GM18867 (cell line): ENCODE measurements around the gene AMBRA1.
"Not testable (repeated sequence)": the region's sequence is repeated elsewhere in the genome, so short reads cannot be mapped to it uniquely, and the experiment has no call there.

Source experiments
- ATAC-seq: cut with Tn5 transposase; IDR thresholded peaks from one replicate; pipeline ENCODE4 v1.9.1; 2021; ENCODE audit warnings: mild to moderate bottlenecking, moderate library complexity; ENCODE audit not compliant: unreplicated experiment

The AMBRA1 gene

GRCh38 chr11:46615756-46616155 is 21.9 kb upstream of the AMBRA1 start:
- no peak for ATAC-seq

- no peak for ATAC-seq
Observed at GRCh38 chr11:46612326-46612725, 18.5 kb upstream of the AMBRA1 start.

- no peak for ATAC-seq
Observed at GRCh38 chr11:46611526-46612304, 17.9 kb upstream of the AMBRA1 start.

- ATAC-seq, result no peak
Observed at GRCh38 chr11:46609386-46609785, 15.6 kb upstream of the AMBRA1 start.

- no peak for ATAC-seq
Observed at GRCh38 chr11:46607516-46607915, 13.7 kb upstream of the AMBRA1 start.

- no peak for ATAC-seq
Observed at GRCh38 chr11:46604796-46605195, 11.0 kb upstream of the AMBRA1 start.

- no peak for ATAC-seq
Observed at GRCh38 chr11:46603704-46604308, 10.0 kb upstream of the AMBRA1 start.

GRCh38 chr11:46601129-46601528 is 7.3 kb upstream of the AMBRA1 start:
- no peak for ATAC-seq

- ATAC-seq, result no peak
Observed at GRCh38 chr11:46600194-46600960, 6.6 kb upstream of the AMBRA1 start.

- ATAC-seq, result no peak
Observed at GRCh38 chr11:46599340-46600193, 5.7 kb upstream of the AMBRA1 start.

- no peak for ATAC-seq
Observed at GRCh38 chr11:46597609-46598219, 3.9 kb upstream of the AMBRA1 start.

GRCh38 chr11:46597155-46597554 is 3.3 kb upstream of the AMBRA1 start:
- ATAC-seq, result no peak

- no peak for ATAC-seq
Observed at GRCh38 chr11:46594785-46595184, 962 bp upstream of the AMBRA1 start.

GRCh38 chr11:46594374-46594700 is 514 bp upstream of the AMBRA1 start:
- ATAC-seq, result no peak

- no peak for ATAC-seq
Observed at GRCh38 chr11:46590740-46591605, 2.9 kb downstream of the AMBRA1 start.

GRCh38 chr11:46588915-46589314 is 4.9 kb downstream of the AMBRA1 start:
- no peak for ATAC-seq

GRCh38 chr11:46588131-46588530 is 5.7 kb downstream of the AMBRA1 start:
- no peak for ATAC-seq

- ATAC-seq, result not testable (repeated sequence)
Observed at GRCh38 chr11:46583513-46583912, 10.3 kb downstream of the AMBRA1 start.

GRCh38 chr11:46582588-46582987 is 11.2 kb downstream of the AMBRA1 start:
- no peak for ATAC-seq

- ATAC-seq, result no peak
Observed at GRCh38 chr11:46577058-46577457, 16.8 kb downstream of the AMBRA1 start.
